SK-N-SH (cell line): ENCODE results near the gene EFCAB6.

Experiments
- CHD2 ChIP-seq: fragments of 150-350 bp; IDR thresholded peaks from 2 replicates; pipeline ENCODE4 v1.6.1; 2018; ENCODE audit warnings: low read length; ENCODE audit not compliant: partially characterized antibody
- EP300 ChIP-seq, 2 experiments: IDR thresholded peaks; 2 replicates each; pipeline versions ENCODE4 v1.4.0 to v1.6.1; 2012; ENCODE audit warnings: borderline replicate concordance in 1 of 2, low read depth in 1 of 2, low read length in 1 of 2
- JUND ChIP-seq: IDR thresholded peaks from 2 replicates; pipeline ENCODE4 v1.4.0; 2012
- MEF2A ChIP-seq: IDR thresholded peaks from 2 replicates; pipeline ENCODE4 v1.4.0; 2012; ENCODE audit warnings: low read depth, borderline replicate concordance
- MXI1 ChIP-seq: IDR thresholded peaks from 2 replicates; pipeline ENCODE4 v1.6.1; 2012; ENCODE audit warnings: mild to moderate bottlenecking, low read depth, low read length, improper control_type of control experiment
- POLR2AphosphoS5 ChIP-seq: IDR thresholded peaks from 2 replicates; pipeline ENCODE4 v1.6.1; 2012; ENCODE audit warnings: low read depth, low read length
- RAD21 ChIP-seq: IDR thresholded peaks from 2 replicates; pipeline ENCODE4 v1.6.1; 2012; ENCODE audit warnings: mild to moderate bottlenecking, low read length
- RCOR1 ChIP-seq: fragments of 150-350 bp; IDR thresholded peaks from 2 replicates; pipeline ENCODE4 v1.6.1; 2017; ENCODE audit warnings: antibody characterized with exemption, low read length
- SIN3A ChIP-seq: IDR thresholded peaks from 2 replicates; pipeline ENCODE4 v1.6.1; 2012; ENCODE audit warnings: low read depth, mild to moderate bottlenecking, low read length, moderate library complexity, borderline replicate concordance
- SMC3 ChIP-seq: IDR thresholded peaks from 2 replicates; pipeline ENCODE4 v1.6.1; 2012; ENCODE audit warnings: low read depth, low read length, improper control_type of control experiment
- TAF1 ChIP-seq: IDR thresholded peaks from 2 replicates; pipeline ENCODE4 v1.6.1; 2012; ENCODE audit warnings: low read depth, mild to moderate bottlenecking, low read length, moderate library complexity, borderline replicate concordance
- TCF12 ChIP-seq: IDR thresholded peaks from 2 replicates; pipeline ENCODE4 v1.4.0; 2012
- YY1 ChIP-seq: IDR thresholded peaks from 2 replicates; pipeline ENCODE4 v1.4.0; 2012; ENCODE audit warnings: low read depth, mild to moderate bottlenecking
- TF ChIP-seq, protein P1 (sequence below): fragments of 200-600 bp; sonication (generic); IDR thresholded peaks from 2 replicates; pipeline ENCODE4 v1.6.1; 2017; ENCODE audit warnings: antibody characterized with exemption, mild to moderate bottlenecking, moderate library complexity

DNA sequence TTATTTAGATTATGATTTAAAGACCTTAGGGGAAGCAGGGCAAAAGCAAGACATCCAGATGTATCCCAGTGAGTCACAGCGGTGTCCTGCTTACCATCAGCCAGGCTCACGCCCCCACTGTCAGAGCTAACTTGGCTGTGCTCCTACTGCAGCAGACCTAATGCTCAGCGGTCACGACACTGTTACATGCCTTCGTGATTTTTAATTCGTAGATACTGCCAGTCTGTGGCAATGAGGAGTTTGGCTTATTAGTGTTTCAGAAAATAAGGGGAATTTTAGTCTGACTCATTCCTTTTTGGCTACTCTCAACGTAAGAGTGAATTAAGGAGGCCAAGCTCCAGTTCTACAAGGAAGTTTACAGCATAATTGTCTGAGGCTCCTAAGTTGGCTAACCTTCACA, 22.7 kb downstream of the EFCAB6 start:
- TF ChIP-seq TAF1, result no peak
- TF ChIP-seq, protein P1, sequence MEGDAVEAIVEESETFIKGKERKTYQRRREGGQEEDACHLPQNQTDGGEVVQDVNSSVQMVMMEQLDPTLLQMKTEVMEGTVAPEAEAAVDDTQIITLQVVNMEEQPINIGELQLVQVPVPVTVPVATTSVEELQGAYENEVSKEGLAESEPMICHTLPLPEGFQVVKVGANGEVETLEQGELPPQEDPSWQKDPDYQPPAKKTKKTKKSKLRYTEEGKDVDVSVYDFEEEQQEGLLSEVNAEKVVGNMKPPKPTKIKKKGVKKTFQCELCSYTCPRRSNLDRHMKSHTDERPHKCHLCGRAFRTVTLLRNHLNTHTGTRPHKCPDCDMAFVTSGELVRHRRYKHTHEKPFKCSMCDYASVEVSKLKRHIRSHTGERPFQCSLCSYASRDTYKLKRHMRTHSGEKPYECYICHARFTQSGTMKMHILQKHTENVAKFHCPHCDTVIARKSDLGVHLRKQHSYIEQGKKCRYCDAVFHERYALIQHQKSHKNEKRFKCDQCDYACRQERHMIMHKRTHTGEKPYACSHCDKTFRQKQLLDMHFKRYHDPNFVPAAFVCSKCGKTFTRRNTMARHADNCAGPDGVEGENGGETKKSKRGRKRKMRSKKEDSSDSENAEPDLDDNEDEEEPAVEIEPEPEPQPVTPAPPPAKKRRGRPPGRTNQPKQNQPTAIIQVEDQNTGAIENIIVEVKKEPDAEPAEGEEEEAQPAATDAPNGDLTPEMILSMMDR, result no peak
- TF ChIP-seq EP300 (IDR thresholded peaks at IDR 0.05; ENCODE audit: borderline replicate concordance in 1 of 2, low read depth in 1 of 2, low read length in 1 of 2), result peak; percentile 77 to 85; a peak in 3 of 4 replicates
- peak; percentile 43; the same call in 1 of the 2 replicates for TF ChIP-seq RCOR1
- no peak for TF ChIP-seq SMC3
- TF ChIP-seq TCF12, result peak; percentile 99
- TF ChIP-seq POLR2AphosphoS5, result peak; percentile 87
- 0 out of 2 replicates have a peak, but pooled peaks have one; percentile 2 for TF ChIP-seq RAD21
- TF ChIP-seq MEF2A, result no peak
- TF ChIP-seq YY1, result no peak
- TF ChIP-seq CHD2, result no peak
- TF ChIP-seq JUND, result peak; percentile 86
- TF ChIP-seq MXI1, result 0 out of 2 replicates have a peak, but pooled peaks have one; percentile 38
- peak; percentile 50; the same call in 1 of the 2 replicates for TF ChIP-seq SIN3A
